GM19238 (cell line): Measurements from ENCODE around the gene ZNF23.
A peak's percentile ranks its signal among the peaks of the same experiment; 100 is the strongest.

ENCODE experiments used
- DNase-seq: peaks from one replicate; pipeline ENCODE4 v3.0.0; 2011; ENCODE audit warnings: low spot score; ENCODE audit not compliant: insufficient read length

The ZNF23 gene

GRCh38 chr16:71426880-71427615 is 35.0 kb downstream of the ZNF23 start:
- no peak for DNase-seq

- no peak for DNase-seq
Observed at GRCh38 chr16:71426069-71426879, 35.8 kb downstream of the ZNF23 start.

GRCh38 chr16:71425746-71426068 is 36.3 kb downstream of the ZNF23 start:
- DNase-seq: no peak

GRCh38 chr16:71424626-71425025 is 37.4 kb downstream of the ZNF23 start:
- DNase-seq: no peak

GRCh38 chr16:71423865-71424264 is 38.2 kb downstream of the ZNF23 start:
- DNase-seq: no peak

- no peak for DNase-seq
Observed at GRCh38 chr16:71423016-71423415, 39.0 kb downstream of the ZNF23 start.

- DNase-seq: no peak
Observed at GRCh38 chr16:71421911-71422310, 40.1 kb downstream of the ZNF23 start.

- no peak for DNase-seq
Observed at GRCh38 chr16:71414038-71414437, 48.0 kb downstream of the ZNF23 start.

GRCh38 chr16:71413341-71413740 is 48.7 kb downstream of the ZNF23 start:
- DNase-seq: no peak

GRCh38 chr16:71412270-71413160 is 49.5 kb downstream of the ZNF23 start:
- DNase-seq: peak; percentile 66

GRCh38 chr16:71410146-71410545 is 51.9 kb downstream of the ZNF23 start:
- no peak for DNase-seq

- no peak for DNase-seq
Observed at GRCh38 chr16:71409011-71409775, 52.9 kb downstream of the ZNF23 start.

GRCh38 chr16:71408536-71408935 is 53.5 kb downstream of the ZNF23 start:
- DNase-seq: no peak

- no peak for DNase-seq
Observed at GRCh38 chr16:71407731-71408130, 54.3 kb downstream of the ZNF23 start.

- DNase-seq: no peak
Observed at GRCh38 chr16:71406724-71407123, 55.3 kb downstream of the ZNF23 start.

- no peak for DNase-seq
Observed at GRCh38 chr16:71406316-71406715, 55.7 kb downstream of the ZNF23 start.

- no peak for DNase-seq
Observed at GRCh38 chr16:71404364-71404763, 57.7 kb downstream of the ZNF23 start.

- DNase-seq: no peak
Observed at GRCh38 chr16:71402674-71403073, 59.4 kb downstream of the ZNF23 start.

GRCh38 chr16:71402007-71402406 is 60.0 kb downstream of the ZNF23 start:
- no peak for DNase-seq

- no peak for DNase-seq
Observed at GRCh38 chr16:71399801-71400563, 62.1 kb downstream of the ZNF23 start.
